AG08395 (cell line): ENCODE measurements around the gene LRRC36.

Experiments used
- DNase-seq: peaks from one replicate; pipeline ENCODE4 v3.0.0; 2012; ENCODE audit warnings: mixed read lengths, low spot score

Gene LRRC36

GRCh38 chr16:67424261-67424615, 97.6 kb downstream of the LRRC36 start:
- DNase-seq = no peak

GRCh38 chr16:67425061-67425460, 98.4 kb downstream of the LRRC36 start:
- no peak for DNase-seq

GRCh38 chr16:67425580-67425979, 99.0 kb downstream of the LRRC36 start:
- DNase-seq = no peak

- DNase-seq = no peak
These were observed 99.4 kb downstream of the LRRC36 start for GRCh38 chr16:67426022-67426421.

GRCh38 chr16:67426950-67427349, 100.3 kb downstream of the LRRC36 start:
- DNase-seq = no peak

- DNase-seq = peak; percentile 73
These were observed 101.6 kb downstream of the LRRC36 start for GRCh38 chr16:67428146-67428731.

- DNase-seq = no peak
These were observed 102.6 kb downstream of the LRRC36 start for GRCh38 chr16:67429053-67429798.

GRCh38 chr16:67429799-67430503, 103.3 kb downstream of the LRRC36 start:
- no peak for DNase-seq

- no peak for DNase-seq
These were observed 103.9 kb downstream of the LRRC36 start for GRCh38 chr16:67430504-67430976.

GRCh38 chr16:67430977-67431774, 104.6 kb downstream of the LRRC36 start, which contains the start of gene HSD11B2:
TSS of gene HSD11B2 (plus strand) at chr16:67431121. CDS start at chr16:67431249, 128 bp downstream.
- peak; percentile 62 for DNase-seq

GRCh38 chr16:67431775-67432505, 105.3 kb downstream of the LRRC36 start:
- no peak for DNase-seq

- DNase-seq = no peak
These were observed 105.9 kb downstream of the LRRC36 start for GRCh38 chr16:67432506-67432890.

GRCh38 chr16:67433131-67433719, 106.6 kb downstream of the LRRC36 start:
- DNase-seq = no peak
